AML-193 (cell line): ENCODE data around the gene RAI2.
"Not testable (repeated sequence)": the region's sequence is repeated elsewhere in the genome, so short reads cannot be mapped to it uniquely, and the experiment has no call there.

Experiments
- DNase-seq, 2 experiments: peaks; one replicate each; lab custom pipeline; 2025; lab: John Stamatoyannopoulos, UW

Gene RAI2

DNA sequence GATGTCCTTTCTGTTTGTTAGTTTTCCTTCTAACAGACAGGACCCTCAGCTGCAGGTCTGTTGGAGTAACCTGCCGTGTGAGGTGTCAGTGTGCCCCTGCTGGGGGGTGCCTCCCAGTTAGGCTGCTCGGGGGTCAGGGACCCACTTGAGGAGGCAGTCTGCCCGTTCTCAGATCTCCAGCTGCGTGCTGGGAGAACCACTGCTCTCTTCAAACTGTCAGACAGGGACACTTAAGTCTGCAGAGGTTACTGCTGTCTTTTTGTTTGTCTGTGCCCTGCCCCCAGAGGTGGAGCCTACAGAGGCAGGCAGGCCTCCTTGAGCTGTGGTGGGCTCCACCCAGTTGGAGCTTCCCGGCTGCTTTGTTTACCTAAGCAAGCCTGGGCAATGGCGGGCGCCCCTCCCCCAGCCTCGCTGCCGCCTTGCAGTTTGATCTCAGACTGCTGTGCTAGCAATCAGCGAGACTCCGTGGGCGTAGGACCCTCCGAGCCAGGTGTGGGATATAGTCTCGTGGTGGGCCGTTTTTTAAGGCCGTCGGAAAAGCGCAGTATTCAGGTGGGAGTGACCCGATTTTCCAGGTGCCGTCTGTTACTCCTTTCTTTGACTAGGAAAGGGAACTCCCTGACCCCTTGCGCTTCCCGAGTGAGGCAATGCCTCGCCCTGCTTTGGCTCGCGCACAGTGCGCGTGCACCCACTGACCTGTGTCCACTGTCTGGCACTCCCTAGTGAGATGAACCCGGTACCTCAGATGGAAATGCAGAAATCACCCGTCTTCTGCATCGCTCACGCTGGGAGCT lies 74.3 kb downstream of the RAI2 start:
- DNase-seq, result not testable (repeated sequence)

- no peak for DNase-seq
Observed at GRCh38 chrX:17779434-17779833, 81.7 kb downstream of the RAI2 start.

DNA sequence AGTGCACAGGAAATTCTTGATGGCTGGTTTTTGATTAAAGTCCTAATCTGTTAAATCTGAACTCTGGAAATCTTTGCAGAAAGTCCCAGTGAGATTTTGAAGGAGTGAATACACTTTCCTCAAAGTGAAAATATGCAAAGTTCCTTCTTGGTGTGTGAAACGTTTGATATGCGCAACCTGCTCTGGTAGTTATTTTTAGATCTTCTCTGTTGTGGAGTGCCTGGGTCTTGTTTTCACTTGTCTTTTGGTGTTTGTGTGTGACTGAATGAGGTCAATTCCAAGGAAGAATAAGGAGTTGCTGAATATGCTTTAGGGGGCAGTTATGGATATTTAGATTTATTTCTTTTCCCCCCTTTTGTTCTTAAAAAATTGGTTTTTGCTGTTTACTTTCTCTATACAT lies 82.1 kb downstream of the RAI2 start:
- DNase-seq, result no peak

DNA sequence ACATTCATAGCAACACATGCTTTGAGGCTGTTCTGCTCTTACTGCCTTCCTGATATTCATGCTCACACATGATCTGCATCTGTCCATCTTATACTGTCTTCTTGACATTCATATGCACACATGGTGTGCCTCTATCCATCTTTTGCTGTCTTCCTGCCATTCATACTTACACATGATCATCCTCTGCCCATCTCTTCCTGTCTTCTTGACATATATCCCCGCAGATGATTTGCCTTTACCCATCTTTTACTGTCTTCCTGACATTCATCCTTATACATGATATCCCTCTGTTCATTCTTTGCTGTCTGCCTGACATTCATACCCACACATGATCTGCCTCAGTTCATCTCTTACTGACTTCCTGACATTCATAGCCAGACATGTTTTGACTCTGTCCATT lies 87.0 kb downstream of the RAI2 start:
- DNase-seq, result no peak

DNA sequence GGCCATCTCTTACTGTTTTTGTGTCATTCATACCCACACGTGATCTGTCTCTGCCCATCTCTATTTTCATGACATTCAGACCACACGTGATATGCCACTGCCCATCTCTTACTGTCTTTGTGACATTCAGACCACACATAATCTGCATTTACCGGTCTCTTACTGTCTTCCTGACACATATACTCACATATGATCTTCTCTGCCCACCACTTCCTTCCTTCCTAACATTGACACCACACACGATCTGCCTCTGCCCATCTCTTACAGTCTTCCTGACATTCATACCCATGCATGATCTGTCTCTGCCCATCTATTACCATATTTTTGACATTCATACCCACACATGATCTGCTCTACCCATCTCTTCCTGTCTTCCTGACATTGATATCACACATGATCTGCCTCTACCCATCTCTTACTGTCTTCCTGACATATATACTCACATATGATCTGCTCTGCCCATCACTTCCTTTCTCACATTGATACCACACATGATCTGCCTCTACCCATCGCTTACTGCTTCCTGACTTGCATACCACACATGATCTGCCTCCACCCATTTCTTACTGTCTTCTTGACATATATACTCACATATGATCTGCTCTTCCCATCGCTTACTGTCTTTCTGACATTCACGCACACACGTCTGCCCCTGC lies 87.7 kb downstream of the RAI2 start:
- DNase-seq, result no peak

DNA sequence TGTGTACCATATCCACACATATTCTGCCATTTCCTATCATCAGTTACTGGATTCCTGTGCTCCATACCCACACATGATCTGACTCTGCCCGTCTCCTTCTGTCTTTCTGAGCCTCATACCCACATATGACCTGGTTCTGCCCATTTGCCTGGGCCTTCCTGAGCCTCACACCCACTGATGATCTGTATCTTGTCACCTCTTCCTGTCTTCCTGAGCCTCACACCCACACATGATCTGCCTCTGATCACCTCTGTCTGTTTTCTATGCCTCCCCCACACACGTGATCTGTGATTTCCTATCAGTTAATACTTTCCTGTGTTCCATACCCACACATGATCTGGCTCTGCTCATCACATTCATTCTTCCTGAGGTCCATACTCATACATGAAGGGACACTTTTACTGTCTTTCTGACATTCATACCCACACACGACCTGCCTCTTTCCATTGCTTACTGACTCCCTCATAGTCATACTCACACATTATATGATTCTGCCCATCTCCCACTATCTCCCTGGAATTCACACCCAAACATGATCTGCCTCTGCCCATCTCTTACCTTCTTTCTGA lies 91.3 kb downstream of the RAI2 start:
- DNase-seq, result no peak

- DNase-seq, result no peak
Observed at GRCh38 chrX:17768997-17769396, 92.1 kb downstream of the RAI2 start.

- DNase-seq, result no peak
Observed at GRCh38 chrX:17767734-17768133, 93.4 kb downstream of the RAI2 start.

GRCh38 chrX:17759990-17760389 lies 101.1 kb downstream of the RAI2 start:
- DNase-seq, result no peak

GRCh38 chrX:17758382-17758781 lies 102.7 kb downstream of the RAI2 start:
- DNase-seq, result no peak

- DNase-seq, result no peak
Observed at GRCh38 chrX:17750436-17750835, 110.7 kb downstream of the RAI2 start.
